Upper lobe of right lung (tissue), 1 donor: ENCODE measurements around the gene ZNF343. TPM values are rescaled to one million over a fixed set of nuclear protein-coding genes. Genes with fewer than 3 reads are reported as not detected.

Source experiments
- ATAC-seq: fragments of 200-7000 bp; cut with Tn5 transposase; one replicate; pipeline ENCODE4 v1.9.1; 2020; ENCODE audit warnings: mild to moderate bottlenecking, moderate library complexity
- DNase-seq: peaks from one replicate; pipeline ENCODE4 v3.0.0-alpha.2; 2020
- H3K27ac ChIP-seq: fragments of 200-600 bp; one replicate; pipeline ENCODE4 v1.8.0; 2022
- H3K27me3 ChIP-seq: fragments of 200-600 bp; one replicate; pipeline ENCODE4 v1.8.0; 2022; ENCODE audit warnings: mild to moderate bottlenecking
- H3K36me3 ChIP-seq: fragments of 200-600 bp; one replicate; pipeline ENCODE4 v1.8.0; 2022
- H3K4me1 ChIP-seq: fragments of 200-600 bp; one replicate; pipeline ENCODE4 v1.8.0; 2022
- H3K4me3 ChIP-seq: fragments of 200-600 bp; one replicate; pipeline ENCODE4 v1.8.0; 2022; ENCODE audit warnings: mild to moderate bottlenecking
- H3K9me3 ChIP-seq: fragments of 200-600 bp; one replicate; pipeline ENCODE4 v1.8.0; 2022
- intact Hi-C: fragments of 100-400 bp; cut with DNase I; formaldehyde crosslinking; loops from one replicate; pipeline ENCODE4 v1.11.0; 2022
- total RNA-seq: library from RNA; stranded (reverse); fragmentation: NEBNext Ultra II Directional; extraction: Animal tissue kit (Norgen Biotek cat#: 25700); gene quantifications from one replicate; pipeline ENCODE4 v1.2.1, GENCODE V29; 2021
- TF ChIP-seq, protein P1 (sequence below): fragments of 200-600 bp; IDR thresholded peaks from one replicate; pipeline ENCODE4 v1.8.0; 2022; ENCODE audit warnings: antibody characterized with exemption
- donor health status: DM: no; HTN: yes; CAD: no; lungs with severe emphysema.

The ZNF343 gene
- total RNA-seq, 1 donor from 2014 or later, result 8.3 TPM

DNA sequence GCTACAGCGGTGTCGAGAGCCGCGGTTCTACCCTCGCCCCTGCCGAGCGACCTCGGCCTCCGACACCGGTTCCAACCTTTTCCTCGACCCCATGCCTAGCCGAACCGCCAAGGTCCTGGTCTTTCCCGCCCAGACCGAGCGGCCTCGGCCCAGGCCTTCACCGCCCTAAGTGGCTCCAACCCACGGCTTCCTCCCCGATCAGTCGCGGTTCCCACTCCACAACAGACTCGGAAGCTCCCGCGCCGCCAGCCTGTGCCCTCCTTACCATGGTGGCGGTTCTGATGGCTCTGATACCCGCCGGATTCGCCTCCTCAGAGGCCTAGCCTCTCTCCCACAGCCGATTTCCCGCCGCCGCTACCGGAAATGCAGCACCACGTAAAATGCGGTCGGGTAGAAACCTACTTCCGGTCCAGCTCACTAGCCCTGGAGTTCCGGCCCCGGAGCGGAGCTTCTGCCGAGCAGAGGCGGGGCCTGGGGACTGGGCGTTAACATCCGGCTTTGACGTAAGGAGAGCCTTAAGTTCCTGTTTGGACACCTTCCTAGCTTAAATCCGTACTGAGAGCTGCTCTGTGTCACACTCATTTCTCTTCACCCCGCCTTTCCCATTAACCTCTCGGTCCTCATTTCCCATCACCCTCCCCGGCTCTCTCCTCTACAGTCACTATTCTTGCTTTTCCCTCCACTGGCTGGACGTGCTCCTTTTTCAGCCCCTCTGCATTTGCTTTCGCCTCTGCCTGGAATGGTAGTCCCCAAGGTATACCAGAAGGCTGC, 38.1 kb downstream of the ZNF343 start, which contains the start of gene SNRPB:
Gene SNRPB, minus strand, starts transcription at position 367 of the 771 bp plus-strand sequence. Its CDS starts 99 bp downstream, at position 268.
- Histone ChIP-seq H3K4me1 (peaks cover 10% of the 10 kb centered on the region), H3K9me3 (no peaks in the 10 kb centered on the region), H3K27ac (peak within 1 kb of the TSS; percentile 91), H3K36me3 (peaks cover 29% of the 10 kb centered on the region), H3K27me3 (no peaks in the 10 kb centered on the region), H3K4me3 (peak within 1 kb of the TSS; percentile 80)
- TF ChIP-seq, protein P1, sequence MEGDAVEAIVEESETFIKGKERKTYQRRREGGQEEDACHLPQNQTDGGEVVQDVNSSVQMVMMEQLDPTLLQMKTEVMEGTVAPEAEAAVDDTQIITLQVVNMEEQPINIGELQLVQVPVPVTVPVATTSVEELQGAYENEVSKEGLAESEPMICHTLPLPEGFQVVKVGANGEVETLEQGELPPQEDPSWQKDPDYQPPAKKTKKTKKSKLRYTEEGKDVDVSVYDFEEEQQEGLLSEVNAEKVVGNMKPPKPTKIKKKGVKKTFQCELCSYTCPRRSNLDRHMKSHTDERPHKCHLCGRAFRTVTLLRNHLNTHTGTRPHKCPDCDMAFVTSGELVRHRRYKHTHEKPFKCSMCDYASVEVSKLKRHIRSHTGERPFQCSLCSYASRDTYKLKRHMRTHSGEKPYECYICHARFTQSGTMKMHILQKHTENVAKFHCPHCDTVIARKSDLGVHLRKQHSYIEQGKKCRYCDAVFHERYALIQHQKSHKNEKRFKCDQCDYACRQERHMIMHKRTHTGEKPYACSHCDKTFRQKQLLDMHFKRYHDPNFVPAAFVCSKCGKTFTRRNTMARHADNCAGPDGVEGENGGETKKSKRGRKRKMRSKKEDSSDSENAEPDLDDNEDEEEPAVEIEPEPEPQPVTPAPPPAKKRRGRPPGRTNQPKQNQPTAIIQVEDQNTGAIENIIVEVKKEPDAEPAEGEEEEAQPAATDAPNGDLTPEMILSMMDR, result no peak
- intact Hi-C loops, result no loop called here
- peak; percentile 99 for ATAC-seq
- DNase-seq, result peak; percentile 97

DNA sequence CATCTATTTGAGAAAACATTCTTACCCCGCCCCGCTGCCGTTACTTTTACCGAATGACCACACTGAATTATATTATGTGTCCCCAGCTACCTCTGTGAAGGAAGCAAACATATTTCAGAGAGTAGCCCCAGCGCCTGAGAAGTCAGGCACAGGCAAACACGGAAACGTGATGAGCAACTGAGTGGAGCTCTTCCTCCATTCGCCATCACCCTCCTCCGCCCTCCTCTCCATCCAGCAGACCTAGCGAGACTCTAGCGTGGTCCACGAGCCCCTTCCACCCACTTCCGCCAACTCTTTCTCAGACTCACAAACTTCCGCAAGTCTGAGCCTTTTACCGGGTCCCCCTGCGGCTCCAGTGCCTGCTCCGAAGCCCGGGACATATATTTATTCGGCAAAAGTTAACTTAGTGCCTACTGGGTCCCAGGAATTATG, 38.7 kb downstream of the ZNF343 start:
- no peak for DNase-seq
- peak; percentile 53 for ATAC-seq
- peaks cover 10% of the 10 kb centered on the region for H3K4me1 ChIP-seq
- H3K36me3 ChIP-seq, result peaks cover 35% of the 10 kb centered on the region
- no peaks in the 10 kb centered on the region for H3K9me3 ChIP-seq
- TF ChIP-seq, protein P1, result no peak
- intact Hi-C loops, result no loop called here
- H3K4me3 ChIP-seq, result peak overlapping the region; percentile 80
- H3K27me3 ChIP-seq, result no peaks in the 10 kb centered on the region
- peak overlapping the region; percentile 91 for H3K27ac ChIP-seq

DNA sequence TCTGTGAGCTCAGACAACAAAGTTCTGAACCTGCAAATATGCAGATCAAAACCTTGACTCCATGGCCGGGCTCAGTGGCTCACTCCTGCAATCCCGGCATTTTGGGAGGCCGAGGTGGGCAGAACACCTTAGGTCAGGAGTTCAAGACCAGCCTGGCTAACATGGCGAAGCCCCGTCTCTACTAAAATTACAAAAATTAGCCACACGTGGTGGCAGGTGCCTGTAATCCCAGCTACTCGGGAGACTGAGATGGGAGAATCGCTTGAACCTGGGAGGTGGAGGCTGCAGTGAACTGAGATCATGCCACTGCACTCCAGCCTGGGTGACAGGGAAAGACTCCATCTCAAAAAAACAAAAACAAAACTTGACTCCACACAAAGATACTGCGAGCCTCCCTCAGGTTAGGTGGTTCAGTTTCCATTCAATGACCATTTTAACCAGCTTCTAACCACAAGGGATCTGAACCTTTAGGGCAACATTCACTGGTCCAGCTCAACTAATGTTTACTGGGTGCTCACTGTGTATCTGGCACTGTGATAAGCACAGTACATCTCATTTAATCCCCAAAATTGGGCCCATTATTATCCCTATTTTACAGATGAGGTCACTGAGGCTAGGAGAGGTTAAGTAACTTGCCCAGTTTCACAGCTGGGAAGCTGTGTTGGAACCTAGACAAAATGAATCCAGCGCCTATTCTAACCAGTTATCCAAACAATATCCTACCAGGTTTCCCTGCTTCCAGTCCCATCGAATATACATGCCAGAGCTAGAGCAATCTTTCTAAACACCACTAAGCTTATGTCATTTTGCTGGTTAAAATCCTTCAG, 39.9 kb downstream of the ZNF343 start:
- peak overlapping the region; percentile 80 for H3K4me3 ChIP-seq
- H3K4me1 ChIP-seq, result peaks cover 10% of the 10 kb centered on the region
- no peak overlapping the region for H3K27ac ChIP-seq
- H3K9me3 ChIP-seq, result no peaks in the 10 kb centered on the region
- intact Hi-C loops, result no loop called here
- H3K27me3 ChIP-seq, result no peaks in the 10 kb centered on the region
- DNase-seq (no peak), ATAC-seq (no peak)
- peaks cover 47% of the 10 kb centered on the region for H3K36me3 ChIP-seq
- TF ChIP-seq, protein P1, result no peak

DNA sequence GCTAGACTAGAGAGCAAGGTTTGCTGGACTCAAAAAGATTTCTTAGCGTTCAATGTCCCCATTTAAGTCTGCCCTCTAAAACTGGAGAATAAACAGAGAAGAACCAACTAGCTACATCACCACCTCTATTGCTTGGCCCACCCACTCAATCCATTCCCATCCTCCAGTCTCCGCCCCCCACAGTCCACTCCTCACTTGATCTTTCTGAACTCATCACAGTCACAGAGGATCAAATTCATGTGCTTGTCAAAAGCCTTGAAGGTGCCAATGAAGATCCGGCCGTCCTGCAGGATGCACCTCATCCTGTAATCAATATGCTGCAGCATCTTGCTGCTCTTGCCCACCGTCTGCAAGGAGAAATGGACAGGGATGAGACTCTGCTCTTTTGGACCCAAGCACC, 41.3 kb downstream of the ZNF343 start:
- Histone ChIP-seq H3K27ac (no peak overlapping the region), H3K27me3 (no peaks in the 10 kb centered on the region), H3K36me3 (peaks cover 61% of the 10 kb centered on the region), H3K9me3 (no peaks in the 10 kb centered on the region), H3K4me3 (no peak overlapping the region), H3K4me1 (peaks cover 10% of the 10 kb centered on the region)
- no peak for DNase-seq
- no peak for ATAC-seq
- TF ChIP-seq, protein P1, result no peak
- intact Hi-C loops, result no loop called here

DNA sequence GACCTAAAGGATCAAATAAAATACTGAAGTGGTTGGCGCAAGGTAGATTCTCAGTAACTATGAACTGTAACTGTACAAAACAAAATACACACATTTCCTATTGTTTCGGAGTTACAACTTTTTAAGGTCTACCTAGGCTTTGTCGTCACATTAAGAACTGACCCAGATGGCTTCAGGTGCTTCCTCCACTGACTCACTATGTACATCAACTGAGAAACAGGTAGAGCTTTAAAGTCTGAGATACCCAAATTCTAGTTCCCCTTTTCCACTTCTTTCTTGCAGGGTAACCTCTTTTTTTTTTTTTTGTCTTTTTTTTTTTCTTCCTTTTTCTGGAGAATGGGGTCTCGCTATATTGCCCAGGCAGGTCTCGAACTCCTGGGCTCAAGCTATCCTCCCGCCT, 43.6 kb downstream of the ZNF343 start:
- TF ChIP-seq, protein P1, result no peak
- Histone ChIP-seq H3K36me3 (peaks cover 84% of the 10 kb centered on the region), H3K4me1 (peaks cover 10% of the 10 kb centered on the region), H3K4me3 (no peak overlapping the region), H3K27me3 (no peaks in the 10 kb centered on the region), H3K9me3 (no peaks in the 10 kb centered on the region), H3K27ac (no peak overlapping the region)
- intact Hi-C loops, result no loop called here
- DNase-seq, result no peak
- no peak for ATAC-seq
